GM18519 (cell line): Measurements from ENCODE around the gene PPP4R2.

ENCODE experiments used
- ATAC-seq: cut with Tn5 transposase; IDR thresholded peaks from one replicate; pipeline ENCODE4 v1.9.1; 2021; ENCODE audit warnings: mild to moderate bottlenecking, moderate library complexity; ENCODE audit not compliant: unreplicated experiment, low FRiP score

The PPP4R2 gene

DNA sequence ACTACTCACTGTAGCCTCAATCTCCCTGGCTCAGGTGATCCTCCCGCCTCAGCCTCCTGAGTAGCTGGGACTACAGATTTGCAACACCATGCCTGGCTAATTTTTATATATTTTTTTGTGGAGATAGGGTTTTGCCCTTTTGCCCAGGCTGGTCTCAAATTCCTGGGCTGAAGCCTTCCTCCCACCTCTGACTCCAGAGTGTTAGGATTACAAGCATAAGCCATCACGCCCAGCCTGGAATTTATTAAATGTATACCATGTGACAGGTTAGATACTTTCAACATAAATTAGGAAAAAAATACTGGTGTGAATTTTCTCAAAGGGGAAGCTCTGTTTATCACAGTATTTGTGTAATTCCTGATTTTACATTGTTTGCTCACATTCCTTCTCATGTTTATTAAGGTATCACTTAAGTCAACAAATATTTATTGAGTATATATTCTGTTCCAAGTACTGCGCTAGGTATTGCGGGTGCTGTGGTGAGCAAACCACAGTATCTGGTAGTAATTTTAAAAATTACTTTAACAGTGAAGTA lies 24.8 kb downstream of the PPP4R2 start:
- no peak for ATAC-seq

DNA sequence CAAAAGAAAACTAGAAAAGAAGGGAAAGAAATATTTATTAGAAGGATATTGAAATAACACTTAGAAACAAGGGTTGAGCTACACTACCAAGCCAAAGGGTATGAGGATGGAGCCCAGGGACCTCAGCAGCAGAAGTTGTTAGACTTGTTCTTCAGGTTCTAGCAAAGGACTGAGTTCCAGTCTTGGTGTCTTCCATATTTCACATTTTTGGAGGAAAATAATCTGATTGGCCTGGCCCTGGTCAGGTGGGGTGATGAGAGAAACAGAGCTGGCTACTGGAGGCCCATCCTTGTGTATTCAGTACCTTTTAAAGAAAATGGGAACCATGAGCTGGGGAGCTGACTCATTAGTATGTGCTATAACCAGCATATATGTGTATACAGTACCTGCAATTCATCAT lies 28.2 kb downstream of the PPP4R2 start:
- ATAC-seq: no peak

DNA sequence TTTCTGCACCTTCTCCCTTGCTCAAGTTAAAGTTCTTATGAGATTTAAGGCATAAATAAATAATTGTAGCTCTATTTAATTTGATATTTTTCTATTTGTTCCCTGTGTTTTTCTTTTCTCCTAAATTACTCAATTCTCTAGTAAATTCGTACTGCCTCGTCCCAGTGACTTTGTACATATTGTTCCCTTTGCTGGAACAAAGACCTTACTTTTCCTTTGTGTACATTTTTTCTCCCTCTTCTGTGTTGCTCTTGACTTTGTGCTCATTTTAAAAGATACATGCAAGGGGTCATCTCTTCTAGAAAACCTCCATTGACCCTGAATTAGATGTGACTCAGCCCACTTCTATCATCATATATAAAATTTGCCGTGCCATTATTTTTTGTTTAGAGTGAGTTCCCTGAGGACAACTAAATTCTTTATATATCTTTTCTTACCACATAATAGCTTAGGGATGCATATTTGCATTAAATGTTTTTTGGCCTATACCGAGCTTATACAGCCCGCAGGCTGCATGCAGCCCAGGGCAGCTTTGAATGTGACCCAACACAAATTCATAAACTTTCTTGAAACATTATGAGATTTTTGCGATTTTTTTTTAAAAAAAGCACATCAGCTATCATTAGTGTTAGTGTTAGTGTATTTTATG lies 29.6 kb downstream of the PPP4R2 start:
- ATAC-seq: no peak

DNA sequence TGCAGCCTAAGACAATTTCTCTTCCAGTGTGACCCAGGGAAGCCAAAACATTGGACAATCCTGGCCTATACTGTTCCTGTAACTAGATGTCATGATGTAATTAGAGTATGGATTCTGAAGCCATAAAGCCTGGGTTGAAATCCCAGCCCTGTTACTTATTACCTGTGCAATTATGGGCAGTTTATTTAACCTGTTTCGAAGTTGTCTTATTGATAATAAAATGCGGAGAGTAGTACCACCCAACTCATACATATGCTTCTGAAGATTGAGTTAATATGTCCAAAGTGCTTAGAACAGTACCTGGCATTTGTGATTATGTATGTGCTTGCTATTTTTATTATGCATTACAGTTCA lies 30.1 kb downstream of the PPP4R2 start:
- no peak for ATAC-seq

DNA sequence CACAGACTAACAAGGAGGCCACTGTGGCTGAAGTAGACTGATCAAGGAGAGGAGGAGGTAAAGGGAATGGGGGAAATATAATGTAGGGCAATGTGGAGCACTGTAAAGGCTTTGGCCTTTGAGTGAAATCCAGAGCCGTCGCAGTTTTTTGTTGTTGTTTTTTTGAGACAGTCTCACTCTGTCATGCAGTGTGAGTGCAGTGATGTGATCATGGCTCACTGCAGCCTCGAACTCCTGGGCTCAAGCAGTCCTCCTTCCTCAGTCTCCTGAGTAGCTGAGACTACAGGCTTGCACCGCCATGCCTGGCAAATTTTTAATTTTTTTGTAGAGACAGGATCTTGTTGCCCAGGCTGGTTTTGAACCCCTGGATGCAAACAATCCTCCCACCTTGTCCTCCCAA lies 32.2 kb downstream of the PPP4R2 start:
- ATAC-seq: no peak

DNA sequence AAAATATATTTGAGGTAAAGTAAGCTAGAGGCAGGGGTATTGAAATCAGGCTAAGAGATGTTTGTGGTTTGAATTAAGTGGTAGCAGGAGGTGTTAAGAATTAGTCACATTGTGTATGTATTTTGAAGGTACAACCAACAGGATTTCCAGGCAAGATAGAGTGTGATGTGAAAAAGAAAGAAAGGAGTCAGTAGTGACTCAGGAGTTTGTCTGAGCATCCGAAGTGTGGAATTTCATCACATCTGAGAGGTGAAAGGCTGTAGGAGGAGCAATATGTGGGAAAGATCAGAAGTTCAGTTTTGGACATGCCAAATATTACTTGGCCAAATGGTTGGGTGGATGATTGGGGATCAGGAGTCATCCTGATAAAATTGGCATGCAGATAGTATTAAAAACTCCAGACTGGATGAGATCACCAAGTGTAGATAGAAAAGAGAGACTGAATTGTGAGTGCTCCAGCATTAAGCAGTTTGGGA lies 32.7 kb downstream of the PPP4R2 start:
- no peak for ATAC-seq

DNA sequence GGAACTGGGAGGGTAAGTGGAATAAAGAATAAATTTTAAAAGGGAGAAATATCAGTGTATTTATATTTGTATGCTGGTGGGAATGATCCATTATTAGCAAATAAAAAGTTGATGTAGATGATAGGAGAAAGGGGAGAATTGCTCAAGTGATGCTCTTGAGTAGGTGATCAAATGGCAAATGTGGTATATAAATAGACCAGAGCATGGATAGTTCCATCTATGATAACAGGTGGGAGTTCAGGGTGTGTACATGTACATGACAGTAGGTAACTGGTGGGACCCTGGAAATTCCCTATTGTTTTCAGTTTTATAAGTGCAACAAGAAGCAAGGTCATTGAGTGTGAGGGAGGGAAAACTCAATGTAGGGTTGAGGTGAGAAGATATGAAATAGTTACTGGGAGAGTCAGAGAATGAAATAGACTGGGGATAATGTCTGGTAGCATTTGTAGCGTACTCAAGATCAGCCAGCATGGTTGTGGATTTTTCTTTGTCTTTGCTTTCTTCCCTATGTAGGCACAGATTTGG lies 33.5 kb downstream of the PPP4R2 start:
- no peak for ATAC-seq

DNA sequence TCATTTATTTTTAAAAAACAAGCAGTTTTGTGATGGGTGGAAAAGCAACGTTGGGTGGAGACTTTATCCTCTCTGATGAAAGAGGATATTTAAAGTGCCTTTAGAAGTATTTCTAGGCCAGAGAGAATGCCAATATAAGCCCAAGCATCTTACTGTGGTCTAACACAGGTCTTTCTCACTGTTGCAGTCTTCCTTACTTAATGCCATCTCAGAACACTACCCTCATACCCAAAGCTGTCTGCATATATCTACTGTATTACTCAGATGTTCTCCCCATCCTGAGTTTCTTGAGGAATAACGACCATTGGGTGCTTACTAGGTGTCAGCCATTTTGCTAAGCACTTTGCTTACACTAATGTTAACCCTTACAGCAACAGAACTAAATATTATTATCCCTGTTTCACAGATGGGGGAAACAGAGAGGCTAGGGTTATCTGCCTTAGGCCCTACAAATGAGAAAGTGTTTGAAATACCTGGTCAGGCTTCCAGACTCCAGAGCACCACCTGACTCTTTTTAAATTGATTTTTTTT lies 35.0 kb downstream of the PPP4R2 start:
- no peak for ATAC-seq

DNA sequence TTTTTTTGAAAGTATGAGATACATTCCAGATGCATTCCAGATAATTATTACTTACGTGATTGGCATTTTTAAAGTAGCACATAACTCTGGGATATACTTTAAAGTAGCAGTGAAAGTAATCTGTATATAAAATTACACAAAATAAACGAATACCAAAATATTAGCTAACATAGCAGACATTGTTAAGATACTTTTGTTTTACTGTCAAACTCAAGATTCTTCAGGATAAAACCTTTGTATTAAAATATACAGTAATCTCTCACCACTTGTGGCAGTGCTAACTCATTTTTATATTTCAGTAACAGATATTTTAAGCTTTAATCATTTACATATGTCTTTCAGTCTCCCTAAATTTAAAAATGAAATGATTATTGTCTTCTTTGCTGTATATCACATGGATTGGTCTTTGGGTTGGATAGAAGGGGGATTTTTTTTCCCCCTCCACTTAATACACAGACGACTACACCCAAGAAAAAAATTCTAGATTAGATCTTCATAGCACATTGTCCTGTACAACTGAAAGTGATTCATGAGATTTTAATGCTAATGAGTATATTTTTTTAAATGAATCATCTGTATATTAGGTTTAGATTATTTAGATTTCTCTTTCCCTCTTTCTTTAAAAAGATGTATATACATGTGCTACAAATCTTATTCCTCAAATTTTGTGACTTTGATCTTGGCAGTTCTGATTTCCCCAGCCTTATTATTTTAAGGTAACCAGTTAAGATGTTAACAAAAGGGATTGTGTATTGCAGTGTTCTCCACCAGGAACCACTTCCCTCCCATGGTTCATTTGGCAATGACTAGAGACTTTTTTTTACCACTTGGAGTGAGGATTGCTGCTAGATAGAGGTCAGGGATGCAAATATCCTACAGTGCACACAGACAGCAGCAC lies 40.3 kb downstream of the PPP4R2 start:
- no peak for ATAC-seq

DNA sequence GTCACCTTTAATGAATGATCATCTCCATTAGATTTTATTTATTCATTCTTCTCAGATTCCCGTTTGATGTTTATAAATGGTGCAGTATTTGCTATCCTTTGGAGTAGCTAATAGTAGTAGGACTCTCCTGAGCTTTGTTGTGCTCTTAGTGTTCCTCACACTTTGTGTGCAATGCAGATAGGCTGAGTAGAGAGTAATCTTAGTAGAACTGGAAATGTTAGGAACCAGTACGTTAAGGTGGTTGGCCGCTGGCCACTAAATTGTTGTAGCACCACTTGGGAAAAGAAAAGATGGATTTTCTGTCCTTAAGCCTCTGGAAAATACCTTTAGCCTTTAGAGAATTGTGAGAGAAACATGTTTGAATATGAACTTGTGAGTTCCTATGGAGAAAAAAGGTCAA lies 44.9 kb downstream of the PPP4R2 start:
- ATAC-seq: no peak

DNA sequence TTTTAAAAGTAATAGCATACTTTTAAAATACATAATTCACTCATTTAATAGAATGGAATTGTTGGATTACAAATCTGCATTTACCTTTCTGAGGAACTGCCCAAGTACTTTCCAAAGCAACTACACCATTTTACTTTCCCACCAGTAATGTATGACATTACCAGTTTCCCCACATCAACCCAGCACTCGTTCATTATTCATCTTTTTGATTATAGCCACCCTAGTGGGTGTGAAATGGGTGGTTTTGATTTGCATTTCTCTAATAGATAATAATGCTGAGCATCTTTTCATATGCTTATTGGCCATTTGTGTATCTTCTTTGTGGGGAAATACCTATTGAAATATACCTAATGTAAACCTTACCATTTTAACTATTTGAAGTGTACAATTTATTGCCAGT lies 46.8 kb downstream of the PPP4R2 start:
- no peak for ATAC-seq

DNA sequence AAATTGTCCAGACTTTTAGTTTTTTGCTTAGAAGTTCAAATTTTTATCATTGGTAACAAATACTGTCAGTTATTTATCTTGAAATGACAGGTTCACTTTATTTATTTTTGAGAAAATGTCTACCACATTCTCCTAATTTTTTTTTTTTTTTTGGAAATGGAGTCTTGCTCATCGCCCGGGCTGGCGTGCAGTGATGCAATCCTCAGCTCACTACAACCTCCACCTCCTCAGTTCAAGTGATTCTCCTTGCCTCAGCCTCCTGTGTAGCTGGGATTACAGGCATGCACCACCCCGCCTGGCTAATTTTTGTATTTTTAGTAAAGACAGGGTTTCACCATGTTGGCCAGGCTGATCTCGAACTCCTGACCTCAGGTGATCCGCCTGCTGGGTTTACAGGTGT lies 48.8 kb downstream of the PPP4R2 start:
- ATAC-seq: no peak

DNA sequence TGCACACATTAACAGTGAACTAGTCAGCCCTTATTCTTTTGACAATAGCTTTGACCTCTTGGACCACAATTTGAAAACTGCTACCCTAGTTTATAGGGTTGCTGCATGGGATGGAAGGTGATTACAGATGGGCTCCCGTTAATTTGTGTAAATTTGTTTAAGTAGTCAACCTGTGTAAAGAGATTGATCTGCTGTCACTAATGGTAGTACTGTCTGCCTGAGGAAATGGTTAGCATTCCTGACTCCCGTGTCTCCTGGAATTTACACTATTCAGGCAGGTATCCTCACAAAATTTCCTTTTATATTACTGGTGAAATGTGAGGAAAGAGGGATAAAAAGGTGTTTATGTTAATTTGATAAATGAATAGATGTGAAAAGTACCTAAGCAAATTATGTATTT lies 49.6 kb downstream of the PPP4R2 start:
- no peak for ATAC-seq

DNA sequence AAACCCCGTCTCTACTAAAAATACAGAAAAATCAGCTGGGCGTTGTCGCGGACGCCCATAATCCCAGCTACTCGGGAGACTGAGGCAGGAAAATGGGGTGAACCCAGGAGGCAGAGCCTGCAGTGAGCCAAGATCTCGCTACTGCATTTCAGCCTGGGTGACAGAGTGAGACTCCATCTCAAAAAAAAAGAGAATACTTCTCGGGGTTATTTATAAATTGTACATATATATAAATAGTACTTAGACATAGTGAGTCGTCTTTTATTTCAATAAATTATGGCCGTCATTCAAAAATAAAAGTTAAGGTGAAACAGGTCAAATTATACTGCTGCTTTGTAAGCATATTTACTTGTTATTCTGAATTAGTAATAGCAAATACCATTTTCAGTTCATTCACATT lies 52.7 kb downstream of the PPP4R2 start:
- ATAC-seq: no peak

DNA sequence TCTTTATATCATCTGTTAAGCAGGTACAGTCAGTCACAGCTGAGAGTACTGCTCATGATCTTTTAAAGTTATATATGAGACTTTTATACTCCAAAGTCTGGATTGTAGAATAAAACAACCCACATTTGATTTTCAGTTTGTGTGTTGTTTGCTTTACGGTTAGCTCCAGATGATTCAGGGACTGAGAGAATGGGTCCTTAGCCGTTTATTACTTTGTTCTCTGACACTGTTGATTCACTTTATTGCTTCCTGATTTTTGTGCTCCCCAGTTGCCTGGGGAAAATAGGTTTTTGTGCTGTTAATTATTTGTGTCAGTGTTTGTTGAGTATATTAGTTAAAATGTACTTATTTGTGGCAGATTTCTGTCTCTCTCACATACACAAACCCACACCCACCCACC lies 56.2 kb downstream of the PPP4R2 start:
- ATAC-seq: no peak

DNA sequence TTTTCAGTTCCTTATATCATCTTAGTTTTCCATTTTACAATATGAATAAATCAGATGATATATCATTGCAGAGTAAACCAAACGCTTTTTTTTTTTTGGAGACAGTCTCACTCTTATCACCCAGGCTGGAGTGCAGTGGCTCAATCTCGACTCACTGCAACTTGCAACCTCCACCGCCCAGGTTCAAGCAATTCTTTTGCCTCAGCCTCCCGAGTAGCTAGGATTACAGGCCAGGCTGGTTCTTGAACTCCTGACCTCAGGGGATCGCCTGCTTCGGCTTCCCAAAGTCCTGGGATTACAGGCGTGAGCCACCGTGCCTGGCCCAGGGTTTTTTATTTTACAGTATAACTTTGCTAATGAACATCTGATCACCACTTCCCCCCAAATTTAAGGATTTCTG lies 59.0 kb downstream of the PPP4R2 start:
- no peak for ATAC-seq

DNA sequence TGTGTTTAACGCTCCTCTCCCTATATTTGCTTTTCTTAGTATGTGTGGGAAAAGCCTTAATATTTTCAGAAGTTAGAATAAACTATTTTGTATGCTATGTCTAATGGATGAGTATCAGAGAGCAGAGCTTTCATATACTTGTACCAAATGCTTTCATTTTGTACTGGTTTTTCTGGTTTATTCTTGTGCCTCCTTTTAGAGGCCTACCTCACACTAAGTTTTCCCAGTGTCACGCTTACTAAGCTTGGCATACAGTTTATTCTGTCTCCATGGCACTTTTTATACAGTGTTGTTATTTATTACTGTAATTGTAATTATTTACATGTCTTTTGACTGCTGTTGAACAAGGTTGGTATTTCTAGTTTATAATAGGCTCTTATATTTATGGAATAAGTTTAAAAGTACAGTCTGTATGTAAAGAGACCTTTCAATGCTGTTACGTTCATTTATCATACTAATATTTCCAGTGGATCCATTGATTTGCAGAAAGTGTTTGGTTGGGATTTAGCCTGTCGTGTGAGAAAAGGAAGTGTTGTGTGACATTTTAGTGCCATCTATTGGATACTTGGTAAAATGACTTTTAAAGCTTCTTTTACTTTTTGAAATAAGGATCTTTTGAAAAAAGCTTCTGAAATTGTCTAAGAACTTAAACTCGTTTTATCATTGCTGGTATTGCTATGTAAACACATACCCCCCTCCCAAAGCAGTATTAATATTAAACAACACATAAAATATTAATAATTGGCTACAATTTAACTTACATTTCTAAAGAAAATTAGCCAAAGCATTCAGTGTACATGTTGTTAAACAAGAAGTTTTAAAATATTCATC lies 59.6 kb downstream of the PPP4R2 start:
- ATAC-seq: no peak

DNA sequence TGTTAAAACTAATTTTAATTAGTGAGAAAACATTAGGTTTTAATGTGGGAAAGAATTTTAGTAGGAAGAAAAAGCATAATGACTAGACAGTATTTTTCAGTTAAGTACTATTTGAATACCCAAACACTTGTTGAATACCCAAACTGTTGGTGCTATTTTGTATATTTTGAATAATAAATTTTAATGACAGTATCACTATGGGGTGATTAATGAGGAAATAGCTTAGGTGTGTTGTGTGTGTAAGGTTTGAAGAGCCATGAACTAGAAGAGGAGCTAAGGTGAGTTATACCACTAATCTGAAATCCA lies 60.2 kb downstream of the PPP4R2 start:
- ATAC-seq: no peak

DNA sequence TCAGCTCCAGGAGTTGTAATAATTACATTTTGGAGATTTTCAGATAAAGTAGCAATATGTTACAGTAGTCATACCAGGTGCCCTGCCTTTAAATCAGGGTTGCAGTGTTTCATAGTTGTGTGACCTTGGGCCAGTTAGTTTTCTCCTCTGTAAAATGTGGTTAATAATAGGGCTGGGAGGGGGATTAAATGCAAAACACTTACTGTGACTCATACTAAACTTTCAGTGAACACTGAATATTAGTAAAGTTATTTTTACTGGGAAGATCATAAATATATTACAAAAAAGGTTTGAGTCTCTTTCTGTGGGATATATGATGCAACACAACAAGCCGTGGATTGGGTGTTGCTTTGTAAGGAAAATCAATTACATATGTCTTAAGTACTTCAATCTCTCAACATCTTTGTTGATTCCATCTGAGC lies 63.7 kb downstream of the PPP4R2 start:
- ATAC-seq: no peak

DNA sequence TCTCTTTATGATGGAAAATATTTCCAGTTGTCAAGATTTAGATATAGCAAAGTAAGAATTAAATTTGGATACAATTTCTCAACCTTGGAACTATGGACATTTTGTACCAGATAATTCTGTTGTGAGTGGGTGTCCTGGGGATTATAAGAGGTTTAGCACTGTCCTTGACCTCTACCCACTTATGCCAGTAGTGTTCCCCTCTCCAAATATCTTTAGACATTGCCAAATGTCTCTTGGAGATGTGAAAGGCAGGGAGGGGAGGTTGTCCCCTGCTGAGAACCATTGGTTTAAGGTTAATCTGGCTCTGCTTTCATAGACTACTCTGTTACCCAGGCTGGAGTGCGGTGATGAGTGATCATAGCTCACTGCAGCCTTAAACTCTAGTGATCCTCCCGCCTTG lies 64.8 kb downstream of the PPP4R2 start, which contains the start of gene EBLN2:
Gene EBLN2 (plus strand): TSS at position 244 of the 400 bp plus-strand sequence. CDS start 423 bp downstream, outside the sequence.
- no peak for ATAC-seq
